T-helper 1 cell treated with Interleukin-12 subunit alpha and Interleukin-12 subunit beta and Interleukin-4 antibody, amounts not matched to agents 30 ng/mL and 1 ng/mL, for 36 hours (primary cell): ENCODE results near the gene BPIFB4. TPM values are rescaled to one million over a fixed set of nuclear protein-coding genes. Genes with fewer than 3 reads are reported as not detected.
"Not testable (repeated sequence)": the region's sequence is repeated elsewhere in the genome, so short reads cannot be mapped to it uniquely, and the experiment has no call there.

Source experiments
- intact Hi-C: fragments of 100-400 bp; cut with micrococcal nuclease; formaldehyde crosslinking; loops from one replicate; pipeline ENCODE4 v1.15.1; 2024
- total RNA-seq: library from RNA; stranded (reverse); gene quantifications from 2 replicates; pipeline ENCODE4 v1.2.3, GENCODE V29; 2022

Gene BPIFB4
- total RNA-seq, result not detected in 2 replicates

DNA sequence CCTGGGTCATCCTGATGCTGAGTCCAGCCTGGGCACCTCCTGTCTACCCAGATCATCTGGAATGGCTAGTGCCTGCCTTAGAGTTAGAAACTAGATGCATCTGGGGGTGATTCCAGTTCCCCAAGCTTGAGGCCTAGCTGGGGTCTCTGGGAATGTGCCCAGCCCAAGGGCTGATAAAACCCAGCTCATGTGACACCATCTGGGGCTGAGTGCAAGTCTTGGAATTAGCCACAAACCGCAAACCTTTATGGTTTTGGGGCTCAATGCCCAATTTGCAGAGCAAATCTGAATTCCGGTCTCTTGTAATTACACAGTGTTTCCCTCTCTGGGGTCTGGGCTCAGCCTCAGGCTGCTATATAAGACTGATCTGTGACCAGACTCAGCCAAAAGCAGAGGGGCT is at the start of gene BPIFB4:
TSS of gene BPIFB4 (plus strand) at position 385 of the 400 bp plus-strand sequence. CDS start 1,884 bp downstream, outside the sequence.
- intact Hi-C loops, result no loop called here

DNA sequence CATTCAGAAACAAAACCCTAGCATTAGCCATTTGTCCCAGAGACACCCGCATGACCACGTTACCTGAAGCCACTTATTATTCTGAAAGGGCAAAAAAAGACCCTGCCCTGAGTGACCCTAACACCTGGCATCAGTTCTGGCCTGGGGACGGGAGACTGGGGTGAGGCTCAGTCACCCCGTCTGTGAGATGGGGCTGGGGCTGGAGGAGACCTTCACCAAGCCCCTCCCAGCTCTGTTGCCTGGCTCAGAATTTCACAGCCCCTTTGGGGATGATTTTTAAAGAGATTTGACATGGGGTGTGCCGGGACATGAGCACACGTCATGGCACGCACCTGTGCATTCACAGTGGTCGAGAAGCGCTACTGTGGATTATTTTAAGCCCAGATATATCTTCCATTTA is 49.4 kb upstream of the BPIFB4 start:
- intact Hi-C loops, result no loop called here

DNA sequence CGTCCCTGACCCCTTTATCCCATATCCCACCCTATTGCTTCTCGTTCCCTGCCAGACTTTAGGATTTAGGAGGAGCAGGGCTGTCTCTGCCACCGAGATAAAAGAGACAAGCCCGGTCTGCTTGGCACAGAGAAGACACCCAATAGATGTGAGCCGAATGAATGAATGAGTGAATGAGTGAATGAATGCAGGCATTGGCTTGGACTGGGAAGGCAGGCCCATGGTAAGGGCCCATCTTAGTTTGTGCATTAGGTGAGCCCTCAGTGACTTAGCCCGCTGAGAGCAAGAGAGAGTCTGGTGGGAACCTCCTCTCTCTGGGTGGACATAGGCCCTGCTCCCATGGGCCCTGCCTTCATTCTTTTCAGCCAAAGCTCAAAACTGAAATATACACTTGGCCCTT is 48.9 kb upstream of the BPIFB4 start:
- intact Hi-C loops, result no loop called here

DNA sequence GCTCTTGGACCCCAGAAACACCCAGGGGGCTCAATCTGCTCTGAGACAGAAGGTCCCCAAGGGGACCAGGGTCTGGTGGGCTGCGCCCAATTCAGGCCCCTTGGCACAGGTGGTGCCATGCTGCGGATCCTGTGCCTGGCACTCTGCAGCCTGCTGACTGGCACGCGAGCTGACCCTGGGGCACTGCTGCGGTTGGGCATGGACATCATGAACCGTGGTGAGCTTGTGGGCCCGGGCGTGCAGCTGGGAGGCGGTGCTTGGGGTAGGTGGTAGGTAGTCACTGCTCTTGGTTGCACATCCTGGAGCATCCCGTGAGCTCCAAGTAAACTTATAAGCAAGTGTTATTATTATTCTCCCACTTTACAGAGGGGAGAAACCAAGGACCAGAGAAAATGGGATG is 47.9 kb upstream of the BPIFB4 start, which contains the start of gene BPIFB6:
TSS of gene BPIFB6 (plus strand) at position 118 of the 400 bp plus-strand sequence. CDS start at position 118, 0 bp downstream.
- intact Hi-C loops, result no loop called here

DNA sequence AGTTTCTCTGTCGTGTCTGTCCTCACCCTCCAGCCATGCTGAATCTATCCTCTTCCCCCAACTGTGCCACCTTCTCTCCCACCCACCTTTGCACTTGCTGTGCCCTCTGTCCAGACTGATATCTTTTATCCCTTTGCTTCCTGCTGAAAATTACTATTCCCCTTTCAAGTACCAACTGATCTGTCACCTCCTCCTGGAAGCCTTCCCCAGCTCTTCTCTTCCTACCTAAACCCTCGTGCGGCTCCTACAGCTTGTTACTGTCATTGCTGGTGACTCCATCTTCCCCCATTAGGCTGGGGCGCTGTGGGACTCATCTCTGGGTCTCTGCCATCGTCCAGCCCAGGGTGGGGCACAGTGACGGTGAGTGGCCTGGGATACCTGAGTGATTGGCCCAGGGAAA is 46.9 kb upstream of the BPIFB4 start:
- intact Hi-C loops, result no loop called here

DNA sequence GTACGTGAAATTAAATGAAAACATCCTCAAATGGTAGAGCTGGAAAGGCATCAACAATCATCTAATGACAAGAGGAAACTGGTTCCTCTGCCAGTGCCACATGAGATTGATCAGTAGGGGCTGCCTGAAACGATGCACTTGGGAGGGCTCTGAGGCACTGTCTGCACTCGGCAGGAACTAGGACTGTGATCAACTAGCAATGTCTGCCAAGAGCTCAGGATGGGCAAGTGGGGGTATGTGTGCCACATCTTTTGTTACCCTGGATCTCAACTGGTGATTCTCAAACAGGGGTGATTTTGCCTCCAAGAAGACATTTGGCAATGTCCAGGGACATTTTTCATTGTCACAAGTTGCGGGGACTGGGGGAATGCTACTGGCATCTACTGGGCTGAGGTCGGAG is 46.1 kb upstream of the BPIFB4 start:
- intact Hi-C loops, result no loop called here

DNA sequence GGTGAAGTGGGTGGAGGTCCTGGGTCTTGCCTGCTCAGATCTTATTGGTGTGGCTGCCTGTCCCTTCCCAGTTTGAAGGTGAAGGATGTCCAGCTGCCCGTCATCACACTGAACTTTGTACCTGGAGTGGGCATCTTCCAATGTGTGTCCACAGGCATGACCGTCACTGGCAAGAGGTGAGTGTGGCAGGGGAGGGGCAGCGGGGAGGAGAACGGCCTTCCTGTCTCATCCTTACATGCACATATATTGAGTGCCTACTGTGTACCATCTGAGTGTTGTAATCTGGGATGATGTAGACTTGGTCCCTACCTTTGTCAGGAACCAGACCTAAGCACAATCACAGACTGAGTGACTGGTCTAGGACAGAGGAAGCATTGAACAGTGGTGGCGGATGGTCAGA is 45.3 kb upstream of the BPIFB4 start:
- intact Hi-C loops, result no loop called here

DNA sequence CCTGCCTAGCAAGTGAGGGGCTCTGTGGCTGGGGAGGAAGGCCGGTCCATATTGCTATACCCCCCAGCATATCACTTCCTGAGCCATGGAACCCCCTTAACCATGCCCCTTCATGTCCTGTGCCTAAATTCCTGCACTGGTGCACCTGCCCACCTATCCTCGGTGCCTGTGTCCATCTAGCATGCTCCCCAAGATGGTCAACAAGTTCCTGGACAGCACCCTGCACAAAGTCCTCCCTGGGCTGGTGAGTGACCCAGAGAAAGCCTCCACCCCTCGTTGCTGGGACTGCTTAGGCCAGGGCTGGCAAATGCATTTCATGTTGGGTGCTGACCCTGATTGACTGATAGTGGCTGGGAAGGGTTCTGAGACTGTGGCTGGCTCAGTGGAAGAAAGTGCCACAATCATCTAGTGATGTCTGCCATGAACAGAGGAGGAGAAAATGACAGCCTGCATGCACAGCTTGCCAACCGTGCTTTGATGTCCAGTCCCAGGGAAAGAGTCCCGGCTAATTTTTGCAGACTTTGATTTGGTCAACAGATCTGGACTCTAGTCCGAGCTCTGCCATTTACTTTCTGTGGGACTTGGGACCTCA is 44.4 kb upstream of the BPIFB4 start:
- intact Hi-C loops, result no loop called here

DNA sequence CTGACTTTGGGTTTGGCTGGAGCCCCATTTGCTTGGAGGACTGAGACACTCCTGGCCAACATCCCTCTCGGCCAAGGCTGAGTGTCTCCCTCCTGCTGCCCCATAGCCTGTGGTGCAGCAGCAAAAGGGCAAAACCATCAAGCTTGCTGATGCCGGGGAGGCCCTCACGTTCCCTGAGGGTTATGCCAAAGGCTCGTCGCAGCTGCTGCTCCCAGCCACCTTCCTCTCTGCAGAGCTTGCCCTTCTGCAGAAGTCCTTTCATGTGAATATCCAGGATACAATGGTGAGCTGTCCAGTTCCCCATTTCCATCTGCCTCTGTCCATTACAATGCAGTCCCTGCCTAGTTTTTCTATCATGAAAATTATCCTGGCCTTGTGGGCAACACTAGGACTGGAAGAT is 42.0 kb upstream of the BPIFB4 start:
- intact Hi-C loops, result no loop called here

DNA sequence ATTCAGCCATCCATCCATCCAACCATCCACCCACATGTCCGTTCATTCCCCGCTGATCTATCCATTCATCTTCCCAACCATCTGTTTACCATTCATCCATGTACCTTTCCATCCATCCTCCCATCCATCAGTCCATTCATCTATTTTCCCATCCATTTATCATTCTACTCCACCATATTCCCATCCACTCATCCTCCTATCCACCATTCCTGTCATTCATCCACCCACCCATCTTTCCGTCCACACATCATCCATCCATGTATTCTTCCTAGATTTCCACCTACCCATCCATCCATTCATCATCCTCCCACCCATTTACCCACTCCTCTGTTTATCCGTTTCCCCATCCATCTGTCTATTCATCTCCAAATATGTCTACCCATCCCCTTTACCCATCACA is 41.2 kb upstream of the BPIFB4 start:
- intact Hi-C loops, result no loop called here

DNA sequence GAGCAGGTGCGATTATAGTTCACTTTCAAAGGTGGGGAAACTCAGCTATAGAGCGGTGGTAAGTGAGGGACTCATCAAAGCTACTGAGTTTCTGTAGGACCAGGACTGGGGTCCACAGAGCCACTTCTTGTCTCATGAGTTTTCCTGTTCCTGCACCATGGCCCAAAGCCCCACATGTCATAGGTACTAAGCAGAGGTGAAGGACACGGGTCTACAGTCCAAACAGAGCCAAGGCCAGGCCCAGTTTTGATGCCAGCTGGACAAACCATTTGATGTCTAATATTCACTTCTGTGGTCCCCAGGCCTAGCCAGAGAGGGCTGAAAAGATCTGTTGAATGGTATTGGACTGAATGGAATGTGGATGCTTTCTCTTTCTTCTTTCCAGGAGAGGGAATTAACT is 37.0 kb upstream of the BPIFB4 start:
- intact Hi-C loops, result no loop called here

DNA sequence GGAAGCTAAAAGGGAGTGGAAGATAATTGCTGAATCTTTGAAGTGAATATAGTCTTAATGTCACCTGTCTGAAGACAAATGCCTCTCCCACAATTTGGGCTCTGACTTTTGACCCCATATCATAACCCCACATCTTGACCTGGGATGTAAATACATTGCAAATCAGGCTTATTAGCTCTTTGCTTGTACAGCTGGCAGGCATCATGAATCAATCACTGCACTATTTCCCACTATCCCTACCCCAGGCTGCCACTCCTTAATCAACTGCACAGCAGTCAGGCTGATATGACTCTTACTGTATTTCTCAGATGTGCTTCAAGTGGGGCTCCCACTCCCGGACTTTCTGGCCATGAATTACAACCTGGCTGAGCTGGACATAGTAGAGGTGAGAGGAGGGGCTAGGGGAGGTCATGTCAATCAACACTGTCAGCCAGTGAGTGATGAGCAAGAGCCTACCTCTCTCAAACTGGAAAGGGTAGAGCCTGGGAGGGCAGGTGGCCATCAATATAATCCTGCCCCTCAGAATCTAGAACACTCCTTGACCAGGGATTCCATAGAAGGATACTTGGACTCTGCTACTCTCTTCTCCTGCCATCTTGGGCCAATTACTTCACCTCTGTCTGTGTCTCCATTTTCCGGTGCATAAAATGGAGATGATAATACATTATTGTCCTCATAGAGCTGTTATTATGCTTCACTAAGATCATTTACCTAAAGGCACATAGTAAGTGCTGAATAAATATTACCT is 36.3 kb upstream of the BPIFB4 start:
- intact Hi-C loops, result no loop called here

DNA sequence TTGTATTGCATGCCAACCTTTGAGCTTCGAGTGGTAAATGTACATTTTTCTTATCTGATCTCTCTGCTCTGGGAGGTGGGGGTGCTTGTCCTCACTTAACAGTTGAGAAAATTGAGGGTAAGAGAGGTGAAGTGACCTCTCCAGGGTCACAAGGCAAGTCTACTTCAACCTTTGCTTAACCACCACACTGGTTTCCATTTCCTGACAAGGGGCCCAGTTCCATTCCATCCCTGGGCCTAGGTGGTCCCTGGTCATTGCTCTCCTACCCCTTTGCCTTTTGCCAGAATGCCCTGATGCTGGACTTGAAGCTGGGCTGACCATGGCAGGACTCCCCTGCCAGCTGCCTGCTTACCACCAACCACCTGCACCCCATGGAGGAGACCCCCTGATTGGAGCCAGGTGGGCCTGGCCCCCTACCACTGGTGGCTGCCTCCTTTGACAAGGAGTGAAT is 35.7 kb upstream of the BPIFB4 start:
- intact Hi-C loops, result no loop called here

DNA sequence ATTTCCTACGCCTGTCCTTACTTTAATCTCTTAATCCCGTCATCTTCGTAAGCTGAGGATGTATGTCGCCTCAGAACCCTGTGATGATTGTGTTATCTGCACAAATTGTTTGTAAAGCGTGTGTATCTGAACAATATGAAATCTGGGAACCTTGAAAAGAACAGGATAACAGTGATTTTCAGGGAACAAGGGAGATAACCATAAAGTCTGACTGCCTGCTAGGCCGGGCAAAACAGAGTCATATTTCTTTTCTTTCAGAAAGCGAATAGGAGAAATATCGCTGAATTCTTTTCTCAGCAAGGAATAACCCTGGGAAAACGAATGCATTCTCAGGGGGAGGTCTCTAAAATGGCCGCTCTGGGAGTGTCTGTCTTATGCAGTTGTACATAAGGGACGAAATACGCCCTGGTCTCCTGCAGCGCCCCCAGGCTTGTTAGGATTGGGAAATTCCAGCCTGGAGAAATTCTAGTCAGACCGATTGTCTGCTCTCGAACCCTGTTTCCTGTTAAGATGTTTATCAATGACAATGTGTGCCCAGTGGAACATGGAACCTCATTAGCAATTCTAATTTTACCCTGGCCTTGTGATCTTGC is 34.2 kb upstream of the BPIFB4 start:
- intact Hi-C loops, result not testable (repeated sequence)

DNA sequence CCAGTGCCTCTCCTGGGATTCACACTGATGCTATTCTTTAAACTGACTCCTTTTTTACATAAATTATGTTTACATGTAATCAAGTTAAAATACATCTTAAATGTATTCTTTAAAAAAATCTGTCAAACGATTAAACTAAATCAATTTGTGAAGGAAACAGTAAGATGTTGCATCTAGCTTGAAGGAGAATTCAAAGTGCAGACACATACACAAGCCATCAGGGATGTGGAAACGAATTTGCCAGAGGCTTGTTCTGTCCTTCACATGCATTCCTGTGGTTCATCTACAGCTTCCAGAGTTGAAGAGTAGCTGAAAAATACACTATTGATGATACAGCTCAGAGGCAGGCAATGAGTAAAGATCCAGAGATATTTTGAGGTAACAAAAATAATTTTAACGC is 33.0 kb upstream of the BPIFB4 start:
- intact Hi-C loops, result no loop called here

DNA sequence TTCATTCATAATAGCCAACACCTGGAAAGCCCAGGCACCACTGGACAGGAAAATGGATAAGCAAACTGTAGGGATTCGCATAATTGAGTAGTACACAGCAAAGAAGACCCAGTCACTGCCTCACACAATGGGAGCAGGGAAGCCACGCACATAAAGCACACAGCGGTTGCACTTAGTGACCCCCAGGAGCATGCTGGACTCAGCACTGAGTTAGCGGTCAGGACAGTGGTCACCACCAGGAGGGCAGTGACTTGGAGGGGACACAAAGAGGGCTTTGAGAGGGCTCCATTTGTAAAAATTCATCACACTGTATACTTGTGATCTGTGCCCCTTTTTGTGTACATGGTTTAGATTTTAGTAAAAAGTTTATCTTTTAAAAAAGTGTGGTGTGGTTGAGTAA is 28.1 kb upstream of the BPIFB4 start:
- intact Hi-C loops, result no loop called here

DNA sequence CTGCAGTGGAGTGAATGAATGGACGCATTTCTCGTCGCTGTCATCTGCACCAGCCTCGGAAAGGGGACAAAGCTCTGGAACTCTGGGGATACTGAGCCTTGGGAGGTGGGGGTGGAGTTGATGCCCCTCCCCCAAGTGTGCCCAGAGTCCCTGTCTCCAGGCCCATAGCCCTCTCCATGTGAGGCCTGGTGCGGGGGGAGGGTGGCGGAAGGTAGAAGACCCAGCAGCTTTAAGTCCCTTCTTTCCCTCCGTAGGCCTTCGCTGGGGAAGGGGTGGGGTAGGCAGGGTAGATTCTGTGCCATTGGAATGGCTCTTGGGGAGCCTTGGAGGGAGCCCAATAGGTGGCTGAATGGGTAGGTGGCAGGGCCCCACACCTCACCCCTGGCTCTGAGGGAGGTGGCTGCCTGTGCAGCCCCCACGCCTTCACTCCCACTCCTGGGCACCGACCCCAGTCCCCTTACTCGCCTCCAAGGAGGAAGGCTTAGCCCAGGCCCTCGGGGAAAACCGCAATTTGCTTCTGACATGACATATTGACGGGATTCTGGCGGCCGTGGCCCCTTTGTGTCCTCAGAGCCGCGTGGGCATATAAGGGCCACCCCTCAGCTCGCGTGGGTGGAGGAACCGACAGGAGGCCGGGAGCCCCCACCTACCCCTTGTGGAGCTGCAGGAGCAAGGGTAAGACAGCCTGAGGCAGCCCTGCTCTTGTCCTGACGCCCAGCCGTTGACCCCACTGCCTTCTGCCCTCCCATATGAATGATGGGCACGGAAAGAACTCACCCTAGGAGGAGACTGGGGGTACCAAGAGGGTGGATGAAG is 25.9 kb upstream of the BPIFB4 start, which contains the start of gene BPIFB3:
TSS of gene BPIFB3 (plus strand) at position 613 of the 816 bp plus-strand sequence. CDS start 1,533 bp downstream, outside the sequence.
- intact Hi-C loops, result no loop called here

DNA sequence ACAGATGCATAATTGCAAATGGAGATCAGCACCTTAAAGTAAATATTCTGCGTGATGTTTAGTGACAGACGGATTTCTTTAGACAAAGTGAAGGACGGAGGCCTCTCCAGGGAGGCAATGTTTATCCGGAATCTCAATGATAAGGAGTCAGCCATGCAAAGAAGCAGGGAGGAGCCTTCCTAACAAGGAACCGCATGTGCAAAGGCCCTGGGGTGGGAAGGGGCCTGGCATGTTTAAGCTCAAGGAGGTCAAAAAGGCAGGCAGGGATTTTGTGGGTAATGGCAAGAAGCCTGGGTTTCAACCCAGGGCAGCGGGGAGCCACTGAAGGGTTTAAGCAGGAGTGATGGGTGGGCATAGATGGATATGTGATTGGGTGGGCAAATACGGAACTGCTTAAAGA is 25.1 kb upstream of the BPIFB4 start:
- intact Hi-C loops, result no loop called here

DNA sequence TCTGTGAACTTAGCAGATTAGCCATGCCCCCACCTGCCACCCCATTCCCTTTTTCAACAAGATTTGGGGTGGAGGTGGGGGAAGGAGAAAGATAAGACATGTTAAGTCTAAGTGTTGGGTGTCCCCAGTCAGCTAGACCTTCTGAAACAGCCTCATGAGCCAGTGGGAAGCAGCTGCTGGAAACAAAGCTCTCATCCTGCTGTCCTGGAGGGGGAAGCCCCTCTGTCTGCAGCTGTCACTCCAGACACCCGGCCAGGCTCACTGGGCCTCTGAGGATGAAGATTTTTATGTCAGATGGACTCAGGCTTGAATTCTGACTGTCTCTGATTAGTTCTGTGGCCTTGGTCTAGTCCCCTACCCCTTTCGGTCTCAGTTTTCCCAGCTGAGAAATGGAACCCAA is 24.7 kb upstream of the BPIFB4 start:
- intact Hi-C loops, result no loop called here

DNA sequence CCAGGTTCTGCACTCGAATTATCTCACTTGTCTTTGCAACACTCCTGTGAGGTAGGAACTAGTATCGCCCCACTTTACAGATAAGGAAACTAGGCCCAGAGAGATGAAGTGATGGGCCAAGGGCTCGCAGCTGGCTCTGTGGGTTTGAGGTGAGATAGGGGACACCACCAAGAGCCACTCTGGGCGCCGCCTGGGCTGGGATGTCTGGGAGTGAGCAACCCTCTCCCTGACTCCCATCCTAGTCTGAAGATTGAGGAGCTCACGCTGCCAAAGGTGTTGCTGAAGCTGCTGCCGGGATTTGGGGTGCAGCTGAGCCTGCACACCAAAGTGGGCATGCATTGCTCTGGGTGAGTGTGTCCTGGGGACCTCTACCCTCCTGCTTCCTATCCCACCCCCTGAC is 20.3 kb upstream of the BPIFB4 start:
- intact Hi-C loops, result no loop called here

DNA sequence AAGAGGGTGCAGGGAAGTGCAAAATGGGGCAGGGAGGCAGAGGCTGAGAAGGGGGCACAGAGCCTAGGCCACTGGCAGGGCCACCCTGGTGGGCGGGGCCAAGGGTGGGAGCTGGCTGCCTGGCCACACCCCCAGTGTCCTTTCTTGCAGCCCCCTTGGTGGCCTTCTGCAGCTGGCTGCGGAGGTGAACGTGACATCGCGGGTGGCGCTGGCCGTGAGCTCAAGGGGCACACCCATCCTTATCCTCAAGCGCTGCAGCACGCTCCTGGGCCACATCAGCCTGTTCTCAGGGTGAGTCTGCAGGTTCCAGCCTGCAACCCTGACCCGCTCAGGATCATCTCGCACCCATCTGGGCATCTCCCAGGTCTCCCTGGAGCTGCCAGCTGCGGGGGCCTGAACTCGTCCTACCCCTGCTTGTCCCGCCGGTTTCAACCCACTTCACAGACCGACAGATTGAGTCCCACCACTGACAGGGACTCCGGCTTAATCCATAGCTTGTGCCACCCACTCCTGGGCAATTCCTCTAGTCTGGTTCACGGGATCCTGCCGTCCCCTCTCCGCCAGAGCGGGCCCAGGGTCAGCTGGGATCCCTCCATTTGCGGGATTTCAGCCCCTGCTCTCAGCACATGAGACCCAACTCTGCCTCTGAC is 19.6 kb upstream of the BPIFB4 start:
- intact Hi-C loops, result no loop called here
